Tongue (tissue), 2 donors: ENCODE data around the gene WHRN. TPM values are rescaled to one million over a fixed set of nuclear protein-coding genes. Genes with fewer than 3 reads are reported as not detected.
A peak's percentile ranks its signal among the peaks of the same experiment; 100 is the strongest.

Experiments
- DNase-seq: peaks from one replicate; pipeline ENCODE4 v3.0.0-alpha.2; 2015
- total RNA-seq: library from RNA; depleted of rRNA; stranded (reverse); fragments of >200 nt; gene quantifications from one replicate; pipeline ENCODE4 v1.2.3, GENCODE V29; 2014

WHRN gene
- 4.2 TPM for total RNA-seq

DNA sequence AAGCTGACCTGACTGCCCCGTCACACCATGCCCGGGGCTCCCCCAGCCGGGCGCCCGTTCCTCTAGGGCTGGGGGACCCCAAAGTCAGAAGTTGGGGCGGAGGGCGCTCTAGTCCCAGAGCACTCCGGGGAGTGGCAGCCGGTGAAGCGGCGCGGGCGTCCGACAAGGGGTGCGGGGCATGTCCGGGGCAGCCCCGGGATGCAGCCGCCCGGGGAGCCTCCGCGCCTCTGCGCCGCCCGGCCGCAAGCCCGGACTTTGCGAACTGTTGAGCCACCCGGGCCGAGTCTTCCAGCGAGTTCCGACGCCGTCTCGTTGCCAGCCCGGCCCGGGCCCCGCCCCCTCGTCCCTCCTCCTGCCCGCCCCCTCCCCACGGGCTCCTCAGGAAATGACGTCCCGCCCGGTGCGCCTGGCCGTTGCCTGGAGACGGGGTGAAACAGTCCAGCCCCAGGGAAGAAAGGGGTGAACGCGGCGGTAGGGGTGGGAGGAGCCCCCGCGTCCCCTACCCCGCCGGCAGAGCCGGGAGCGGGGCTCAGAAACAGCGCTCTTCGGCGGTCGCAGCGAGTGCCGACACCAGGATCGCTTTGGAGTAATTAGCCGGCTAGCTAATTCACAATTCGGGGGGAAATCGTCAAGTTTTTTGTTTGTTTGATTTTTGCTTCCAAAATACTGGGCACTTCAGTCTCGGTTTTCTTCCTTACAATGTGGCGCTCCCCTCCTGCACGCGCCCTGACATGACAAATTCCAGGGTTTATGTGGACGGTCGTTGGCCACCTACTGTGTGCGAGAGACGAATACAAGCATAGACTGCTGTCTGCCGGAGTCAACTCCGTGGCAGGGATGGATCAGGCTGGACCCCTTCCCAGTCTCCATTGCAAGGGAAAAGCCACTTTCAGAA, at the start of gene WHRN:
TSS of gene WHRN (minus strand) at position 287 of the 895 bp plus-strand sequence. CDS start 672 bp downstream, outside the sequence.
- peak; percentile 97 for DNase-seq

GRCh38 chr9:114553202-114553601, 47.9 kb upstream of the WHRN start:
- DNase-seq: no peak

GRCh38 chr9:114552706-114553105, 47.4 kb upstream of the WHRN start:
- no peak for DNase-seq

GRCh38 chr9:114551750-114552685, 46.7 kb upstream of the WHRN start:
- DNase-seq: peak; percentile 8

DNA sequence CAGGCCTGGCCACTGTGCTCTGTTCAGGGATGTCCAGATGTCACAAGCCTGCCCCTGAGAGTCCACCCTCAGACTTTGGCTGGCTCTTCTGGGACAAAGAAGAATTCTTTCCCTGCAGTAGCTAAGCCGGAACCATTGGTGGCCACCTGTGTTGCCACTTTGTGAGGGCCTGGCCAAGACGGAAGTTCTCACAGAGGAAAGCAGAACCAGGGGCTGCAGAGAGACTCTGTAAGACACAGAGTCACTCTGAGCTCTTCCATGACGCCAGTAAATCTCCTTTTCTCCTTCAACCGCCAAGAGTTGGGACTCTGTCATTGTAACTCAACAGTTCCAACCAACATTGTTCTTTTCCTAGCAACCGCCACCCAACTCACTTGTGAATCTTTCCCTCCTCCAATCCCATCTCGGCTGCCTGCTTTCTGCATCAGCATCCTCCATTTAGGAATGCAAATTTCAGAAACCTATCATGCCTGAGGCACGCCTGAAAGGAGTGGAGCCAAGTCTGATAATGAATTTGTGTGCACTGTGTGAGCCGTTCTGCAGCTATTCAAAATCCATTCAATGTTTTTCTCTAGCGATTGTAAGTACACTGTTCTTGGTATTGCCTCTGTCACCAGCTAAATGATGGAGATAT, 44.5 kb upstream of the WHRN start:
- DNase-seq: no peak

- DNase-seq: no peak
These were observed 41.6 kb upstream of the WHRN start for GRCh38 chr9:114546851-114547250.

DNA sequence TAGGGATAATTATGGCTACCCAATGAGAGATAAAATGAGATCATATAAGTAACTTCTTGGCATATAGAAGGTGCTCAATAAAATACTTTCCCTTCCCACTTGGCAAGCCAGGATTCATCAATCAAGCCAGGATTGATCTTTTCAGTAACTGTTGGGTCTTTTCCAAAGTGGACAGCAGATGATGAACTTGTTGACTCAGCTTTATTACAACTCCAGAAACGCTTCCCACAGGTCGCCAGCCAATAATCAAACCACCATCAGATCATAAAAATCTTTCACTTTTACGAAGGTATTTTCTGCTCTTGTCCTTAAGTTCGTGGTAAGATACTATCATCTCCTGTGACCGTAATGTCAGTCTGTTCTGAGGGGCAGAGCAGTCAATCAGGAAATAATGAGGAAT, 39.8 kb upstream of the WHRN start:
- no peak for DNase-seq

DNA sequence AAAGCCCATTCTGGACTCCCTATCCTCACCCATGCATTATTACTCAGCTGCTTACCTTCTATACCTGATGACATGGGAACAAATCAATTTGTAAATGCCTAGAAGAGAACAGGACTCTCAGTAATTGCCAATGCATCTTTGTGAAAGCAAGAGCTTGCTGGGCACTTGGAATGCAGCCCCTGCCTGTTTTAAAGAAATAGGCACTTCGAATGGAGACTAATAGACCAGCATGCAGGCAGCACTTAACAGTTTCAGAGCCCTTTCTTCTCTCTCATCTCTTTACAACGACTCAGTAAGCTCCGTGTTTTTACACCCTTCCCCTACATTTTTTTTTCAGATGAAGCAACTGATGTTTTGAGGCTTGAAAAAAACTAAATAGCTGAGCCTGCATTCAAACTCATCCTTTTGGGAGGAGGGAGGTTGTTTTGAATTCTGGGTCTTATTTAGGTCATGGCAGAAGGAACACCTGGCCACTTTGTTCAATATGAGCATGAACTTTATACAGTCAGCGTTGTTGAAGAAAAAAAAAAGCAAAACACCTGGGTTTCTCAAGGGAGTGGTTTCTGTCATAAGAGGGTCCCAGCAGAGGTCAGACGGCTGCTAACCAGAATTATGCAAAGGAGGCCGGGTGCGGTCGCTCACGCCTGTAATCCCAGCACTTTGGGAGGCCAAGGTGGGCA, 34.6 kb upstream of the WHRN start:
- DNase-seq: no peak

- DNase-seq: no peak
These were observed 33.0 kb upstream of the WHRN start for GRCh38 chr9:114538241-114538640.

- no peak for DNase-seq
These were observed 27.4 kb upstream of the WHRN start for GRCh38 chr9:114532561-114533237.

GRCh38 chr9:114529285-114529684, 24.0 kb upstream of the WHRN start:
- no peak for DNase-seq

GRCh38 chr9:114526807-114527206, 21.5 kb upstream of the WHRN start:
- DNase-seq: no peak

DNA sequence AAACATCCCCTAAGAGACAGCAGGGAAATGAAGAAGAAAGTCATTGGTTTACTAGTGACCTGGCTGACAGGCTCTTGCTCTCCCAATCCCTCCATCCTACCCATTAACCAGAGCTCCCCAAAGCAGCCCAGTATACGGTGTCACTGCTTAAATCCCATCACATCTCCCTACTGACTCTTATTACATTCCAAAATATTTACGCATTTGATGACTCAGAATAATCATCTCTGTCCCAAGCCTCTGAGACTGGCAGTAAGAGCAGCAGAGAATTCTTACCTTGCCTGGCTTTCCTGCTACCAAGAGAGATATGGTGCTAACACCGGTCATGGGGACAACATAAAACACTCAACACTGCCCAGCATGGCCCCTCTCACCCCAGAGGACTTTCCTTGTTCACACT, 20.2 kb upstream of the WHRN start:
- no peak for DNase-seq

DNA sequence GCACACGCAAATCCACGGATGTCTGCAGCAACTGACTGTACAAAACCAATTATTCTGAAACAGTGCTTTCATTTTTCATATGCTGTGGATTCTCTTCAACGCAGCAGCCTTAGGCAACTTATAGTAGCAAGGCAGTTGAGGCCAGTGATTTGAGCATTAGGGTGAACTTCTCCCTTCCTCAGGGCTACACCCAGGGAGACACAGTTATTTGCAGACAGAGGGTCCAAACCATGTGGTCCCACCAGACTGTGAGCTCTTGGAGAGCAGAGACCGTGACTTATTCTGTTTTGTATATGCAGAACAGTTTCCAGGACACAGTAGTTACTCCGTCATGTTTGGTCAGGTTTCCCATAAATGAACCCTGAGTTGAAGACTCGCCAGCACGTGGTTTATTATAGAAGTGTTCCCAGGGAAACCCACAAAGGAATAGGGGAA, 19.0 kb upstream of the WHRN start:
- peak; percentile 87 for DNase-seq

GRCh38 chr9:114522847-114523246, 17.6 kb upstream of the WHRN start:
- DNase-seq: no peak

GRCh38 chr9:114522286-114522685, 17.0 kb upstream of the WHRN start:
- DNase-seq: no peak

DNA sequence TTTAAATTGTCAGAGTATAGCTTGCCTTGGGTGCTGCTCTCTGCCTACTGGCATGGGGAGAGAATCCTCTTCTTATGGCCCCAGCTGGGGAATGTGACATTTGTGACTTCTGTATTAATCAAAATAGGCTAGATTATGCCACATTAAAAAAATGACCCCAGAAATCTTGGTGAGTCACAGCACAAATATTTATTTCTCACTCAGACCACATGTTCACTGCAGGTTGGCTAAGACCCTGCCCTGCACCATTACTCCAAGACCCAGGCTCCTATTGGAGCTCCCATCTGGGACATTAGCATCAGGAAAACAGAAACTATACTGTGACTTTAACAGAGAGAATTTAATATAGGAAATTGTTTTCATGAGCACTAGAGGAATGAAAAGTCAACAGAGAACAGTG, 16.6 kb upstream of the WHRN start:
- no peak for DNase-seq

DNA sequence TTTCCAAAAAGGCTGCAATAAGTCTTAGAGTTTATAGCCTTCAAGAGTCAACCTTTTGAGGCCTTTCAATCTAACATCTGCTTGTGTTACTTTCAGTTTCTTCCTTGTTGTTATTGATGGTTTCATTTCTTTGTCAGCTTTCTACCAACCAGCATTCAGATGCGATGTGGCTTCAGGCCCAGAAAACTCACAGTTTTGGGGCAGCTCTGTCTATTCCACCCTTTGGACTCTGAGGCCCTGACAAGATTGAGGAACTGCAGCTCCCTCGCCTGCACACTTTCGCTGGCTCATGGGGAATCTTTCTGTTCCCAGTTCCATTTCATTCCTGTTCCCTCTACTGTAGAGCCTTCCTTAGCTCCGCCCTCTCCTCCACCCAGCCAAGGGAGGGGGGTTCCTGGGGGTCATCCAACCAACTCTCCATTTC, 13.3 kb upstream of the WHRN start:
- DNase-seq: no peak

- DNase-seq: no peak
These were observed 12.8 kb upstream of the WHRN start for GRCh38 chr9:114518120-114518519.

DNA sequence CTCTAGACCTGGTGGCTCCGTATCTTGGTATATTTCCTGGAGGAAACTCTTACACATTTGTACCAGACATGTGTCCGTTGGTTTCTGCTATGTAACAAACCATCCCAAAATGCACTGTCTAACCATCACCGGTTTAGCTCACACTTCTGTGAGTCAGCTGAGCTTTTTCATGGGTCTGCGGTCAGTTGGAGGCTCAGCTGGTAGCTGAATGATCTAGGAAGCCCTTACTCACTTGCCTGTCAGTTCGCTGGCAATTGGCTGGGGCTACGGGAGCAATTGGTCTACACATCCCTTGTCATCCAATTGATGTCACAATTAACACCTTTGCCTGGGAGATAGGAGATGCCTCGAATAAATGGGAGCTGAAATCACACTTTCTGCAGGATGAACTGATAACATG, 11.6 kb upstream of the WHRN start:
- DNase-seq: no peak

- DNase-seq: no peak
These were observed 10.3 kb upstream of the WHRN start for GRCh38 chr9:114515528-114515927.

GRCh38 chr9:114513959-114514267, 8.6 kb upstream of the WHRN start:
- no peak for DNase-seq
